GM23248 (cell line): ENCODE results near the gene PDCD1LG2. TPM values are rescaled to one million over a fixed set of nuclear protein-coding genes. Genes with fewer than 3 reads are reported as not detected.

Experiments used
- DNase-seq: peaks from one replicate; pipeline ENCODE4 v3.0.0-alpha.2; 2015
- H2AFZ ChIP-seq: fragments of 200-600 bp; sonication (generic); 2 replicates; pipeline ENCODE4 v1.6.1; 2016; ENCODE audit warnings: antibody characterized with exemption
- H3F3A ChIP-seq: fragments of 200-600 bp; sonication (generic); 2 replicates; pipeline ENCODE4 v1.6.1; 2016; ENCODE audit warnings: mild to moderate bottlenecking, antibody characterized with exemption, mixed run types; ENCODE audit not compliant: insufficient read depth
- H3K27ac ChIP-seq: fragments of 200-600 bp; sonication (generic); 2 replicates; pipeline ENCODE4 v1.5.1; 2016; ENCODE audit warnings: mild to moderate bottlenecking
- H3K27me3 ChIP-seq: fragments of 200-600 bp; sonication (generic); replicated peaks from 2 replicates; pipeline ENCODE4 v1.6.1; 2016; ENCODE audit warnings: mild to moderate bottlenecking; ENCODE audit not compliant: insufficient read depth
- H3K36me3 ChIP-seq: fragments of 200-600 bp; sonication (generic); 2 replicates; pipeline ENCODE4 v1.6.1; 2016; ENCODE audit warnings: low read depth, mild to moderate bottlenecking
- H3K4me1 ChIP-seq: fragments of 200-600 bp; sonication (generic); 2 replicates; pipeline ENCODE4 v1.6.1; 2016; ENCODE audit warnings: mild to moderate bottlenecking; ENCODE audit not compliant: insufficient read depth
- H3K4me2 ChIP-seq: fragments of 200-600 bp; sonication (generic); one replicate; pipeline ENCODE4 v1.6.1; 2016; ENCODE audit warnings: mild to moderate bottlenecking; ENCODE audit not compliant: unreplicated experiment
- H3K4me3 ChIP-seq: fragments of 200-600 bp; sonication (generic); 2 replicates; pipeline ENCODE4 v1.5.1; 2016; ENCODE audit warnings: mild to moderate bottlenecking
- H3K79me2 ChIP-seq: fragments of 200-600 bp; sonication (generic); 2 replicates; pipeline ENCODE4 v1.6.1; 2016; ENCODE audit warnings: mild to moderate bottlenecking; ENCODE audit not compliant: insufficient read depth
- H3K9ac ChIP-seq: fragments of 200-600 bp; sonication (generic); 2 replicates; pipeline ENCODE4 v1.6.1; 2016; ENCODE audit warnings: mild to moderate bottlenecking
- H3K9me2 ChIP-seq: fragments of 200-600 bp; sonication (generic); 2 replicates; pipeline ENCODE4 v1.6.1; 2016; ENCODE audit warnings: mixed run types, mild to moderate bottlenecking, moderate library complexity; ENCODE audit not compliant: insufficient read depth
- H3K9me3 ChIP-seq: fragments of 200-600 bp; sonication (generic); one replicate; pipeline ENCODE4 v1.6.1; 2017; ENCODE audit warnings: low read depth
- H4K20me1 ChIP-seq: fragments of 200-600 bp; sonication (generic); 2 replicates; pipeline ENCODE4 v1.6.0; 2016; ENCODE audit not compliant: insufficient read depth
- EZH2 ChIP-seq: fragments of 200-600 bp; sonication (generic); IDR thresholded peaks from 2 replicates; pipeline ENCODE4 v1.6.1; 2018; ENCODE audit warnings: antibody characterized with exemption, mild to moderate bottlenecking; ENCODE audit not compliant: insufficient read depth, poor library complexity, severe bottlenecking
- EZH2phosphoT487 ChIP-seq: fragments of 200-600 bp; sonication (generic); IDR thresholded peaks from 2 replicates; pipeline ENCODE4 v1.6.1; 2018; ENCODE audit warnings: antibody characterized with exemption, moderate library complexity, mild to moderate bottlenecking, low read depth; ENCODE audit not compliant: insufficient read depth
- WGBS, 2 experiments: methylation state at CpG; one replicate each; pipeline ENCODE4 v1.1.6; 2015 to 2017; ENCODE audit warnings: low lambda C conversion rate in 2 of 2, low coverage in 1 of 2; ENCODE audit errors: missing lambda C conversion rate in 2 of 2; 5-methylcytosine and 5-hydroxymethylcytosine counted together
- in situ Hi-C: fragments of 300-500 bp; cut with MboI; formaldehyde crosslinking; loops from 2 replicates; pipeline ENCODE4 v1.15.0; 2020
- polyA plus RNA-seq: library from polyadenylated mRNA; unstranded; fragments of >200 nt; fragmentation: Nextera tagmentation; extraction: Ambion mirVana; gene quantifications from 2 replicates; pipeline ENCODE4 v1.2.1, GENCODE V29; 2016
- total RNA-seq: library from RNA; depleted of rRNA; stranded (reverse); fragments of >200 nt; shearing (Covaris generic); gene quantifications from 2 replicates; pipeline ENCODE4 v1.2.3, GENCODE V29; 2014

Gene PDCD1LG2
- total and polyA plus RNA-seq, 2 experiments from 2014 or later: 31.7 to 34.7 TPM

GRCh38 chr9:5611321-5612184, 101.2 kb downstream of the PDCD1LG2 start:
- Histone ChIP-seq H3K9me2 (no peaks in the 10 kb centered on the region), H2AFZ (no peak overlapping the region), H3K27me3 (no peaks in the 10 kb centered on the region), H3K9me3 (no peaks in the 10 kb centered on the region), H4K20me1 (no peaks in the 10 kb centered on the region), H3K4me1 (0 out of 2 replicates have a peak, but pooled peaks cover 5% of the 10 kb centered on the region), H3K9ac (no peak overlapping the region), H3K4me2 (peak overlapping the region; percentile 19), H3K27ac (no peak overlapping the region), H3K79me2 (no peaks in the 10 kb centered on the region), H3K4me3 (no peak overlapping the region), H3F3A (no peaks in the 10 kb centered on the region), H3K36me3 (no peaks in the 10 kb centered on the region)
- TF ChIP-seq EZH2: no peak
- TF ChIP-seq EZH2phosphoT487: no peak
- 57% methylated on average over 6 of the region's 6 CpGs for WGBS, 2 experiments
- peak; percentile 23 for DNase-seq
- in situ Hi-C loops: no loop called here

- in situ Hi-C loops: no loop called here
- 0 out of 2 replicates have a peak, but pooled peaks cover 5% of the 10 kb centered on the region for H3K4me1 ChIP-seq
- no peak overlapping the region for H2AFZ ChIP-seq
- H3K27ac ChIP-seq: no peak overlapping the region
- H3K4me2 ChIP-seq: no peak overlapping the region
- no peaks in the 10 kb centered on the region for H3K79me2 ChIP-seq
- no peaks in the 10 kb centered on the region for H4K20me1 ChIP-seq
- no peak overlapping the region for H3K4me3 ChIP-seq
- H3K9me2 ChIP-seq: no peaks in the 10 kb centered on the region
- no peaks in the 10 kb centered on the region for H3F3A ChIP-seq
- no peaks in the 10 kb centered on the region for H3K27me3 ChIP-seq
- TF ChIP-seq EZH2phosphoT487 (no peak), EZH2 (no peak)
- no peak overlapping the region for H3K9ac ChIP-seq
- no peak for DNase-seq
- no peaks in the 10 kb centered on the region for H3K36me3 ChIP-seq
- H3K9me3 ChIP-seq: no peaks in the 10 kb centered on the region
Observed at GRCh38 chr9:5612185-5612530, 101.8 kb downstream of the PDCD1LG2 start.

GRCh38 chr9:5614192-5614591, 103.9 kb downstream of the PDCD1LG2 start:
- in situ Hi-C loops: no loop called here

GRCh38 chr9:5614985-5615384, 104.7 kb downstream of the PDCD1LG2 start:
- Histone ChIP-seq H3K4me2 (no peak overlapping the region), H3K4me1 (peaks cover 12% of the 10 kb centered on the region; the same call in 1 of the 2 replicates), H3K79me2 (peaks cover 10% of the 10 kb centered on the region; the same call in 1 of the 2 replicates), H3K4me3 (no peak overlapping the region), H2AFZ (no peak overlapping the region), H4K20me1 (no peaks in the 10 kb centered on the region), H3K36me3 (no peaks in the 10 kb centered on the region), H3K9me3 (no peaks in the 10 kb centered on the region), H3K27me3 (no peaks in the 10 kb centered on the region), H3K9ac (no peak overlapping the region), H3K9me2 (no peaks in the 10 kb centered on the region), H3K27ac (no peak overlapping the region), H3F3A (no peaks in the 10 kb centered on the region)
- in situ Hi-C loops: no loop called here
- no peak for TF ChIP-seq EZH2phosphoT487
- no peak for TF ChIP-seq EZH2
- DNase-seq: no peak
- 96 to 97% methylated on average over 3 of the region's 3 CpGs for WGBS, 2 experiments

More at GRCh38 chr9:5614192-5614591, 103.9 kb downstream of the PDCD1LG2 start:
- Histone ChIP-seq H4K20me1 (no peaks in the 10 kb centered on the region), H3K9ac (no peak overlapping the region), H3K27me3 (no peaks in the 10 kb centered on the region), H3F3A (no peaks in the 10 kb centered on the region), H3K4me3 (no peak overlapping the region), H3K9me3 (no peaks in the 10 kb centered on the region), H3K79me2 (peaks cover 4% of the 10 kb centered on the region; the same call in 1 of the 2 replicates), H3K4me1 (peaks cover 17% of the 10 kb centered on the region; the same call in 1 of the 2 replicates), H3K9me2 (no peaks in the 10 kb centered on the region), H3K36me3 (no peaks in the 10 kb centered on the region), H3K27ac (no peak overlapping the region), H2AFZ (no peak overlapping the region), H3K4me2 (no peak overlapping the region)
- DNase-seq: no peak
- 98 to 99% methylated on average over 4 of the region's 4 CpGs for WGBS, 2 experiments
- TF ChIP-seq EZH2: no peak
- TF ChIP-seq EZH2phosphoT487: no peak
